PC-9 (cell line): ENCODE results near the gene KIF22. TPM values are rescaled to one million over a fixed set of nuclear protein-coding genes. Genes with fewer than 3 reads are reported as not detected.

Source experiments
- BruUV-seq: library from RNA; stranded (reverse); fragments of 400-500 nt; replicated peaks from 2 replicates; lab custom pipeline; 2021; lab: Mats Ljungman, UMichigan
- CTCF ChIA-PET: fragments of 300-600 bp; sonication (Branson Sonifier 250); formaldehyde crosslinking; loops from one replicate; lab custom pipeline; 2022; ENCODE audit warnings: antibody characterized with exemption; lab: Charles Lee
- POLR2A ChIA-PET: fragments of 300-600 bp; sonication (Branson Sonifier 250); formaldehyde crosslinking; loops from one replicate; lab custom pipeline; 2022; ENCODE audit warnings: antibody characterized with exemption; ENCODE audit not compliant: unreplicated experiment; lab: Charles Lee
- DNase-seq, 2 experiments: peaks; one replicate each; pipeline versions ENCODE4 v3.0.0 to v3.0.0-alpha.2; 2015 to 2022; ENCODE audit warnings: mixed read lengths in 1 of 2
- H2AFZ ChIP-seq: fragments of 200-600 bp; sonication (generic); 2 replicates; pipeline ENCODE4 v1.8.1; 2017; ENCODE audit warnings: antibody characterized with exemption
- H3F3A ChIP-seq: fragments of 200-600 bp; sonication (generic); 2 replicates; pipeline ENCODE4 v1.8.1; 2017; ENCODE audit warnings: antibody characterized with exemption, mild to moderate bottlenecking, low read depth; ENCODE audit not compliant: insufficient read depth
- H3K27ac ChIP-seq: fragments of 200-600 bp; sonication (generic); 2 replicates; pipeline ENCODE4 v1.6.1; 2016; ENCODE audit warnings: mixed run types
- H3K27me3 ChIP-seq: fragments of 200-600 bp; sonication (generic); 2 replicates; pipeline ENCODE4 v1.6.1; 2016; ENCODE audit warnings: low read depth, mixed run types; ENCODE audit not compliant: insufficient read depth
- H3K36me3 ChIP-seq: fragments of 200-600 bp; sonication (generic); 2 replicates; pipeline ENCODE4 v1.6.1; 2016; ENCODE audit warnings: low read depth, mixed run types
- H3K4me1 ChIP-seq: fragments of 200-600 bp; sonication (generic); replicated peaks from 2 replicates; pipeline ENCODE4 v1.6.1; 2016; ENCODE audit warnings: mixed run types; ENCODE audit not compliant: insufficient read depth
- H3K4me2 ChIP-seq: fragments of 200-600 bp; sonication (generic); 2 replicates; pipeline ENCODE4 v1.6.1; 2017; ENCODE audit warnings: mixed run types
- H3K4me3 ChIP-seq: fragments of 200-600 bp; sonication (generic); 2 replicates; pipeline ENCODE4 v1.6.1; 2016; ENCODE audit warnings: mixed run types
- H3K79me2 ChIP-seq: fragments of 200-600 bp; sonication (generic); 2 replicates; pipeline ENCODE4 v1.6.1; 2017; ENCODE audit warnings: low read depth, mixed run types
- H3K9me2 ChIP-seq: fragments of 200-600 bp; sonication (generic); 2 replicates; pipeline ENCODE4 v1.8.1; 2017; ENCODE audit warnings: mild to moderate bottlenecking; ENCODE audit not compliant: insufficient read depth
- H3K9me3 ChIP-seq: fragments of 200-600 bp; sonication (generic); 2 replicates; pipeline ENCODE4 v1.8.1; 2016; ENCODE audit warnings: low read depth; ENCODE audit not compliant: insufficient read depth
- H4K20me1 ChIP-seq: fragments of 200-600 bp; sonication (generic); 2 replicates; pipeline ENCODE4 v1.8.1; 2017; ENCODE audit not compliant: insufficient read depth
- EZH2 ChIP-seq: fragments of 200-600 bp; sonication (generic); IDR thresholded peaks from 2 replicates; pipeline ENCODE4 v1.8.0; 2017; ENCODE audit warnings: antibody characterized with exemption, low read depth
- intact Hi-C: fragments of 100-400 bp; cut with micrococcal nuclease; formaldehyde crosslinking; loops from one replicate; pipeline ENCODE4 v1.10.0; 2022; ENCODE audit not compliant: unreplicated experiment
- total RNA-seq: library from RNA; stranded (reverse); gene quantifications from 2 replicates; pipeline ENCODE4 v1.2.3, GENCODE V29; 2021
- TF ChIP-seq, protein P1 (sequence below): fragments of 200-600 bp; sonication (generic); conservative IDR thresholded peaks from 2 replicates; pipeline ENCODE4 v1.6.1; 2017; ENCODE audit warnings: mixed run types, antibody characterized with exemption, mild to moderate bottlenecking, moderate library complexity

KIF22 gene
- total RNA-seq, 1 experiment from 2014 or later, result 179 TPM

- intact Hi-C loops, result loop anchor here (2.0 kb wide), 1 partner anchor 215 kb away; no protein-coding TSS in a partner anchor
- ChIA-PET CTCF (interaction anchor here (0.5 to 0.7 kb wide), 2 partner anchors 195 to 242 kb away, joined by 3 to 5 read pairs; no protein-coding TSS in a partner anchor), POLR2A (interaction anchor here (0.6 to 0.7 kb wide), 6 partner anchors 10 to 136 kb away, joined by 3 to 22 read pairs (median 5); partner anchors contain the start of gene PAGR1)
- H3K27me3 ChIP-seq, result no peaks in the 10 kb centered on the region
- peaks cover 34% of the 10 kb centered on the region for H3K4me1 ChIP-seq
- H3F3A ChIP-seq, result peaks cover 63% of the 10 kb centered on the region
- DNase-seq, result peak in 1 of 2 experiments; percentile 77
- peak within 1 kb of the TSS; percentile 76 for H3K4me3 ChIP-seq
- H3K9me2 ChIP-seq, result no peaks in the 10 kb centered on the region
- peak within 1 kb of the TSS; percentile 51 for H3K27ac ChIP-seq
- BruUV-seq, result no TSS peak
- peaks cover 17% of the 10 kb centered on the region for H3K79me2 ChIP-seq
- peak within 1 kb of the TSS; percentile 68 for H2AFZ ChIP-seq
- H3K4me2 ChIP-seq, result peak within 1 kb of the TSS; percentile 85
- no peaks in the 10 kb centered on the region for H3K9me3 ChIP-seq
- no peak for TF ChIP-seq EZH2
- TF ChIP-seq, protein P1, sequence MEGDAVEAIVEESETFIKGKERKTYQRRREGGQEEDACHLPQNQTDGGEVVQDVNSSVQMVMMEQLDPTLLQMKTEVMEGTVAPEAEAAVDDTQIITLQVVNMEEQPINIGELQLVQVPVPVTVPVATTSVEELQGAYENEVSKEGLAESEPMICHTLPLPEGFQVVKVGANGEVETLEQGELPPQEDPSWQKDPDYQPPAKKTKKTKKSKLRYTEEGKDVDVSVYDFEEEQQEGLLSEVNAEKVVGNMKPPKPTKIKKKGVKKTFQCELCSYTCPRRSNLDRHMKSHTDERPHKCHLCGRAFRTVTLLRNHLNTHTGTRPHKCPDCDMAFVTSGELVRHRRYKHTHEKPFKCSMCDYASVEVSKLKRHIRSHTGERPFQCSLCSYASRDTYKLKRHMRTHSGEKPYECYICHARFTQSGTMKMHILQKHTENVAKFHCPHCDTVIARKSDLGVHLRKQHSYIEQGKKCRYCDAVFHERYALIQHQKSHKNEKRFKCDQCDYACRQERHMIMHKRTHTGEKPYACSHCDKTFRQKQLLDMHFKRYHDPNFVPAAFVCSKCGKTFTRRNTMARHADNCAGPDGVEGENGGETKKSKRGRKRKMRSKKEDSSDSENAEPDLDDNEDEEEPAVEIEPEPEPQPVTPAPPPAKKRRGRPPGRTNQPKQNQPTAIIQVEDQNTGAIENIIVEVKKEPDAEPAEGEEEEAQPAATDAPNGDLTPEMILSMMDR, result no peak
- 0 out of 2 replicates have a peak, but pooled peaks cover 21% of the 10 kb centered on the region for H3K36me3 ChIP-seq
- peaks cover 10% of the 10 kb centered on the region; the same call in 1 of the 2 replicates for H4K20me1 ChIP-seq
Observed at GRCh38 chr16:29806099-29806579, 15.6 kb downstream of the KIF22 start, which contains the start of gene MAZ. TSS of gene MAZ (plus strand) at chr16:29806529. CDS start at chr16:29806702, 173 bp downstream.

GRCh38 chr16:29806641-29807425, 16.3 kb downstream of the KIF22 start:
- peak; percentile 49 to 78 for DNase-seq
- no peak for TF ChIP-seq EZH2
- TF ChIP-seq, protein P1, result no peak
- H4K20me1 ChIP-seq, result peaks cover 10% of the 10 kb centered on the region; the same call in 1 of the 2 replicates
- H3K9me3 ChIP-seq, result no peaks in the 10 kb centered on the region
- BruUV-seq, result no TSS peak
- peaks cover 64% of the 10 kb centered on the region for H3F3A ChIP-seq
- H3K27me3 ChIP-seq, result no peaks in the 10 kb centered on the region
- peak overlapping the region; percentile 79 for H3K4me2 ChIP-seq
- CTCF ChIA-PET, result interaction anchor here (0.5 to 1.6 kb wide), 4 partner anchors 102 to 242 kb away, joined by 3 to 5 read pairs (median 4); no protein-coding TSS in a partner anchor
- peaks cover 17% of the 10 kb centered on the region for H3K79me2 ChIP-seq
- H3K36me3 ChIP-seq, result 0 out of 2 replicates have a peak, but pooled peaks cover 14% of the 10 kb centered on the region
- H3K4me1 ChIP-seq, result peaks cover 40% of the 10 kb centered on the region
- peak overlapping the region; percentile 64 for H3K4me3 ChIP-seq
- no peaks in the 10 kb centered on the region for H3K9me2 ChIP-seq
- intact Hi-C loops, result loop anchor here (2.0 kb wide), 1 partner anchor 214 kb away; no protein-coding TSS in a partner anchor
- POLR2A ChIA-PET, result interaction anchor here (0.5 to 1.0 kb wide), 7 partner anchors 10 to 108 kb away, joined by 4 to 20 read pairs (median 8); no protein-coding TSS in a partner anchor
- peak overlapping the region; percentile 50 for H2AFZ ChIP-seq
- H3K27ac ChIP-seq, result peak overlapping the region; percentile 51
